Pancreas (tissue), 10 donors: ENCODE data around the gene SKI. TPM values are rescaled to one million over a fixed set of nuclear protein-coding genes. Genes with fewer than 3 reads are reported as not detected.

Source experiments
- ATAC-seq, 4 donors: fragments of 200-7000 bp; cut with Tn5 transposase; one replicate each; pipeline versions ENCODE4 v1.8.0 to v1.9.1; 2020; ENCODE audit warnings: mild to moderate bottlenecking in 4 of 4, moderate library complexity in 4 of 4
- DNase-seq, 6 donors: peaks; one replicate each; pipeline ENCODE4 v3.0.0-alpha.2; 2020
- FAIRE-seq: peaks from 2 replicates; lab custom pipeline; 2012; peaks lifted over from hg19 to GRCh38; lab: Jason Lieb, UNC
- H3K27ac ChIP-seq, 4 donors: fragments of 200-600 bp; sonication (generic); 1 replicate in 3 of 4; 2 replicates in 1 of 4; pipeline versions ENCODE4 v1.5.0 to v1.8.0; 2020
- H3K27me3 ChIP-seq, 4 donors: fragments of 200-600 bp; one replicate each; pipeline ENCODE4 v1.8.0; 2021
- H3K36me3 ChIP-seq, 3 donors: fragments of 200-600 bp; sonication (generic) in 1 of 3; one replicate each; pipeline versions ENCODE4 v1.5.0 to v1.8.0; 2020 to 2021
- H3K4me1 ChIP-seq, 3 donors: fragments of 200-600 bp; one replicate each; pipeline ENCODE4 v1.8.0; 2021
- H3K4me3 ChIP-seq, 4 donors: fragments of 200-600 bp; sonication (generic) in 2 of 4; one replicate each; pipeline versions ENCODE4 v1.5.0 to v1.8.0; 2020 to 2021
- H3K9me3 ChIP-seq, 4 donors: fragments of 200-600 bp; one replicate each; pipeline ENCODE4 v1.8.0; 2021
- WGBS, 2 donors: extraction: QIAGEN DNeasy Blood & Tissue Kit; methylation state at CpG; one replicate each; pipeline ENCODE4 v1.1.7; 2013; 5-methylcytosine and 5-hydroxymethylcytosine counted together
- intact Hi-C, 3 donors: fragments of 100-400 bp; cut with DNase I; formaldehyde crosslinking; loops; one replicate each; pipeline versions ENCODE4 v1.11.1 to v1.14.2; 2022
- polyA plus RNA-seq, 2 donors: library from polyadenylated mRNA; stranded (reverse); fragments of 200-250 nt; gene quantifications; one replicate each; pipeline ENCODE4 v1.2.3, GENCODE V29; 2013
- total RNA-seq, 6 donors: library from RNA; stranded (reverse); fragmentation: NEBNext Ultra II Directional in 4 of 6; extraction: Animal tissue kit (Norgen Biotek cat#: 25700) in 4 of 6; gene quantifications; one replicate each; pipeline versions ENCODE4 v1.2.1 to v1.2.4, GENCODE V29; 2021 to 2023
- TF ChIP-seq, protein P1 (sequence below), 4 donors: fragments of 200-600 bp; sonication (generic) in 3 of 4; IDR thresholded peaks; one replicate each; pipeline versions ENCODE4 v1.5.0 to v1.8.0; 2021; ENCODE audit warnings: antibody characterized with exemption in 4 of 4
- donor health status: healthy with polysubstance abuse.
- donor health status: DM: no; HTN: no; CAD: no; lungs with moderate emphysema.
- donor health status: DM: no; HTN: no; CAD: no.
- donor health status: control.
- donor health status: control.
- donor health status: Bipolar disorder and iron deficiency.
- donor health status: DM: yes; HTN: yes; CAD: no.
- donor health status: DM: no; HTN: no; CAD: no.
- donor health status: DM: no; HTN: no; CAD: no.
- donor health status: DM: yes; HTN: yes; CAD: no.

SKI gene
- total and polyA plus RNA-seq, 8 donors = 8.6 to 27.9 (median 14.0) TPM

GRCh38 chr1:2209400-2210083 is 18.6 kb upstream of the SKI start:
- H3K27ac ChIP-seq = no peak overlapping the region
- H3K27me3 ChIP-seq = no peaks in the 10 kb centered on the region
- no peaks in the 10 kb centered on the region for H3K9me3 ChIP-seq
- ATAC-seq = no peak
- no peak for FAIRE-seq
- WGBS, 2 donors = 84 to 89% methylated on average over 17 to 18 of the region's 18 CpGs
- no peaks in the 10 kb centered on the region for H3K36me3 ChIP-seq
- intact Hi-C loops = no loop called here
- peak in 3 of 6 donors; percentile 50 to 78 (median 56) for DNase-seq
- H3K4me1 ChIP-seq = peaks cover 23 to 34% (median 33%) of the 10 kb centered on the region in 3 donors
- TF ChIP-seq, protein P1, sequence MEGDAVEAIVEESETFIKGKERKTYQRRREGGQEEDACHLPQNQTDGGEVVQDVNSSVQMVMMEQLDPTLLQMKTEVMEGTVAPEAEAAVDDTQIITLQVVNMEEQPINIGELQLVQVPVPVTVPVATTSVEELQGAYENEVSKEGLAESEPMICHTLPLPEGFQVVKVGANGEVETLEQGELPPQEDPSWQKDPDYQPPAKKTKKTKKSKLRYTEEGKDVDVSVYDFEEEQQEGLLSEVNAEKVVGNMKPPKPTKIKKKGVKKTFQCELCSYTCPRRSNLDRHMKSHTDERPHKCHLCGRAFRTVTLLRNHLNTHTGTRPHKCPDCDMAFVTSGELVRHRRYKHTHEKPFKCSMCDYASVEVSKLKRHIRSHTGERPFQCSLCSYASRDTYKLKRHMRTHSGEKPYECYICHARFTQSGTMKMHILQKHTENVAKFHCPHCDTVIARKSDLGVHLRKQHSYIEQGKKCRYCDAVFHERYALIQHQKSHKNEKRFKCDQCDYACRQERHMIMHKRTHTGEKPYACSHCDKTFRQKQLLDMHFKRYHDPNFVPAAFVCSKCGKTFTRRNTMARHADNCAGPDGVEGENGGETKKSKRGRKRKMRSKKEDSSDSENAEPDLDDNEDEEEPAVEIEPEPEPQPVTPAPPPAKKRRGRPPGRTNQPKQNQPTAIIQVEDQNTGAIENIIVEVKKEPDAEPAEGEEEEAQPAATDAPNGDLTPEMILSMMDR (IDR thresholded peaks at IDR 0.05) = no peak
- no peak overlapping the region for H3K4me3 ChIP-seq

- Histone ChIP-seq H3K27me3 (no peaks in the 10 kb centered on the region), H3K36me3 (no peaks in the 10 kb centered on the region), H3K9me3 (no peaks in the 10 kb centered on the region), H3K27ac (no peak overlapping the region), H3K4me3 (no peak overlapping the region), H3K4me1 (peaks cover 23 to 34% (median 33%) of the 10 kb centered on the region in 3 donors)
- WGBS, 2 donors = 86 to 89% methylated on average over 18 to 19 of the region's 19 CpGs
- peak in 4 of 6 donors; percentile 17 to 68 (median 48) for DNase-seq
- intact Hi-C loops = no loop called here
- TF ChIP-seq, protein P1 (IDR thresholded peaks at IDR 0.05) = no peak
- no peak for ATAC-seq
- FAIRE-seq = no peak
Measured at GRCh38 chr1:2210084-2210653, 17.9 kb upstream of the SKI start.

DNA sequence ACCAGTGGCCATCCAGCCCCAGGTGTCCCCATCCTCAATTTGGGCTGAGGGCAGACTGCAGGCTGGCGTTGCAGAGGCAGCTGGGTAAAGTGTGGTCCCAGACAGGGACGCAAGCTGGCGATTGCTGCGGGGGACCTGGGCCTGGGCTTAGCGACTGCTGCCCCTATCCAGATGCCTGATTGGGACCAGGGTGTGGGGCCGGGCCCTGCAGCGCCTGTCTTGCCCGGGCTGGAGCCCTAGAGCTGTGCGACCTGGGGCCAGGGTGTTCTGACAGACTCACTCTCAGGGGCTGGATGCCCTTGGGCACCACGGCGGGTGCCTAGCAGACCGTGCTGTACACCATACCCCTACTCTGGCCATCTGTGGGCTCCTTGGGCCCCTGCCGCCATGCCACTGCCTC is 17.3 kb upstream of the SKI start:
- Histone ChIP-seq H3K36me3 (no peaks in the 10 kb centered on the region), H3K4me1 (peaks cover 19 to 30% (median 28%) of the 10 kb centered on the region in 3 donors), H3K27me3 (no peaks in the 10 kb centered on the region), H3K27ac (no peak overlapping the region), H3K4me3 (no peak overlapping the region), H3K9me3 (no peaks in the 10 kb centered on the region)
- no peak for FAIRE-seq
- intact Hi-C loops = no loop called here
- ATAC-seq = no peak
- peak in 2 of 6 donors; percentile 42 to 75 for DNase-seq
- WGBS, 2 donors = 89 to 94% methylated on average over 13 of the region's 13 CpGs
- TF ChIP-seq, protein P1 (IDR thresholded peaks at IDR 0.05) = no peak

DNA sequence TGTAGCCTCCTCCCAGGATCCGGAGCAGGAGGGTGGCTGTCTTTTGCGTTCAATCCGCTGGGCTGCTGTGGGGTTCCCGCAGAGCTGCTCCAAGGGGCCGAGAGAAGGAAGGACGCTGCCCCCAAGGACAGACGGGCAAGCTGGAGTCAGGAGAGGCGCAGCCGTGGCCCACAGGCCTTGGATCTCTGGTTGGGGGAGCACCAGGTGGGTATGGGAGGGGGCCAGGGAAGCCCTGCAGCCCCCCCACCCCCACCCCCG is 15.9 kb upstream of the SKI start:
- TF ChIP-seq, protein P1 (IDR thresholded peaks at IDR 0.05) = no peak
- DNase-seq = no peak
- intact Hi-C loops = no loop called here
- whole genome bisulfite sequencing, 2 donors = 47 to 55% methylated on average over 9 to 10 of the region's 10 CpGs
- peaks cover 18 to 29% (median 28%) of the 10 kb centered on the region in 3 donors for H3K4me1 ChIP-seq
- FAIRE-seq = no peak
- no peaks in the 10 kb centered on the region for H3K36me3 ChIP-seq
- peak in 1 of 4 donors; percentile 1 for ATAC-seq
- peak overlapping the region in 2 of 4 donors; percentile 33 to 43 for H3K4me3 ChIP-seq
- H3K9me3 ChIP-seq = no peaks in the 10 kb centered on the region
- peak overlapping the region; percentile 72 to 86 (median 78) for H3K27ac ChIP-seq
- H3K27me3 ChIP-seq = no peaks in the 10 kb centered on the region
